GM06990 (cell line): Measurements from ENCODE around the gene ARHGAP12.

Experiments used
- DNase-seq: peaks from one replicate; pipeline ENCODE4 v3.0.0-alpha.2; 2011; ENCODE audit not compliant: insufficient read length; ENCODE audit errors: extremely low read depth
- H3K27me3 ChIP-seq: replicated peaks from 2 replicates; pipeline ENCODE4 v1.6.0; 2011; ENCODE audit warnings: low read length; ENCODE audit not compliant: control insufficient read depth, insufficient read depth
- H3K36me3 ChIP-seq: 2 replicates; pipeline ENCODE4 v1.5.1; 2011; ENCODE audit warnings: low read length; ENCODE audit not compliant: control insufficient read depth, insufficient read depth
- H3K4me3 ChIP-seq: replicated peaks from 2 replicates; pipeline ENCODE4 v1.5.1; 2011; ENCODE audit warnings: low read depth, mild to moderate bottlenecking, control low read depth, low read length
- CTCF ChIP-seq: IDR thresholded peaks from 2 replicates; pipeline ENCODE4 v1.5.1; 2011; ENCODE audit warnings: low read length, control low read depth, mild to moderate bottlenecking, inconsistent platforms; ENCODE audit not compliant: insufficient read depth, poor library complexity, severe bottlenecking

ARHGAP12 gene

GRCh38 chr10:31928549-31929260 is at the start of gene ARHGAP12:
Gene ARHGAP12, minus strand, starts transcription at chr10:31928831. Its CDS starts 19,976 bp downstream, at chr10:31908855.
- no peaks in the 10 kb centered on the region for H3K27me3 ChIP-seq
- TF ChIP-seq CTCF = no peak
- DNase-seq = peak; percentile 89
- peak within 1 kb of the TSS; percentile 89 for H3K4me3 ChIP-seq
- H3K36me3 ChIP-seq = no peaks in the 10 kb centered on the region

- Histone ChIP-seq H3K27me3 (no peaks in the 10 kb centered on the region), H3K4me3 (no peak overlapping the region), H3K36me3 (no peaks in the 10 kb centered on the region)
- DNase-seq = no peak
- TF ChIP-seq CTCF = no peak
Measured at GRCh38 chr10:31978156-31978483, 49.5 kb upstream of the ARHGAP12 start.

- Histone ChIP-seq H3K4me3 (no peak overlapping the region), H3K36me3 (no peaks in the 10 kb centered on the region), H3K27me3 (no peaks in the 10 kb centered on the region)
- no peak for TF ChIP-seq CTCF
- DNase-seq = no peak
Measured at GRCh38 chr10:31977440-31978155, 49.0 kb upstream of the ARHGAP12 start.

GRCh38 chr10:31975157-31975765 is 46.6 kb upstream of the ARHGAP12 start:
- Histone ChIP-seq H3K27me3 (no peaks in the 10 kb centered on the region), H3K36me3 (no peaks in the 10 kb centered on the region), H3K4me3 (no peak overlapping the region)
- no peak for DNase-seq
- no peak for TF ChIP-seq CTCF

- H3K36me3 ChIP-seq = no peaks in the 10 kb centered on the region
- no peak for TF ChIP-seq CTCF
- no peak overlapping the region for H3K4me3 ChIP-seq
- no peak for DNase-seq
- H3K27me3 ChIP-seq = no peaks in the 10 kb centered on the region
Measured at GRCh38 chr10:31974434-31975124, 45.9 kb upstream of the ARHGAP12 start.
